CD4-positive, alpha-beta T cell treated with Interleukin-4 for 1 hour (primary cell): Measurements from ENCODE around the gene MCMBP.
A peak's percentile ranks its signal among the peaks of the same experiment; 100 is the strongest.
"Not testable (repeated sequence)": the region's sequence is repeated elsewhere in the genome, so short reads cannot be mapped to it uniquely, and the experiment has no call there.

Experiments
- DNase-seq, 2 donors: peaks; one replicate each; pipeline ENCODE4 v3.0.0-alpha.2; 2020 to 2022

Gene MCMBP, protein sequence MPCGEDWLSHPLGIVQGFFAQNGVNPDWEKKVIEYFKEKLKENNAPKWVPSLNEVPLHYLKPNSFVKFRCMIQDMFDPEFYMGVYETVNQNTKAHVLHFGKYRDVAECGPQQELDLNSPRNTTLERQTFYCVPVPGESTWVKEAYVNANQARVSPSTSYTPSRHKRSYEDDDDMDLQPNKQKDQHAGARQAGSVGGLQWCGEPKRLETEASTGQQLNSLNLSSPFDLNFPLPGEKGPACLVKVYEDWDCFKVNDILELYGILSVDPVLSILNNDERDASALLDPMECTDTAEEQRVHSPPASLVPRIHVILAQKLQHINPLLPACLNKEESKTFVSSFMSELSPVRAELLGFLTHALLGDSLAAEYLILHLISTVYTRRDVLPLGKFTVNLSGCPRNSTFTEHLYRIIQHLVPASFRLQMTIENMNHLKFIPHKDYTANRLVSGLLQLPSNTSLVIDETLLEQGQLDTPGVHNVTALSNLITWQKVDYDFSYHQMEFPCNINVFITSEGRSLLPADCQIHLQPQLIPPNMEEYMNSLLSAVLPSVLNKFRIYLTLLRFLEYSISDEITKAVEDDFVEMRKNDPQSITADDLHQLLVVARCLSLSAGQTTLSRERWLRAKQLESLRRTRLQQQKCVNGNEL

DNA sequence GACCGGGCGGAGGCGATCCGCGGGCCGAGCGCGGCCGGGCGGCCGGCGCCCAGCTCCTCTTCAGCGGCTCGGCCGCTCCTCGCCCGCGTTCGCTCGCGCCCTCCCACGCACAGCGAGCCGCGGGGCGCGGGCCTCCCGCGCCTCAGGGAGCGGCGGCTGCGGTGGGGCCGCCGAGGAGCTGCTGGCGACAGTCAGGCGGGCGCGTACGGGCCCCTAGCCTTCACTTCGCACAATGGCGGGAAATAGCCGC, at the start of gene MCMBP:
Gene MCMBP, minus strand, starts transcription at position 234 of the 250 bp plus-strand sequence. CDS start 259 bp downstream, outside the sequence.
- DNase-seq = no peak

DNA sequence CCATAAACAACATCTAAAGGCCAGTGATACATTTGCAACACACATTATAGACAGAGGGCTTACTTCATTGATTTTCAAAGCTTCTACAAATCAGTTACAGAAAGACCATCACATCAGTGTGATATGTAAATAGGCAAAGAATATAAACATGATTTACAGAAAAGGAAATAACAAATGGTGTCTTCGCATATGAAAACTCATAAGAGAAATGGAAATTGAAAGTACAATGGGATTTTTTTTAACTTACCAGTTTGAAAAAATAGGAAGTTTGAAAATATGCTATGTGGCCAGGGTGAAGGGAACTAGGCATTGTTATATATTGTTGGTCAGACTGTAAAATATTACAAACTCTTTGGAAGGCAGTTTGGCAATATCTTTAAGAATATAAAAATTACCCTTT, 47.2 kb upstream of the MCMBP start:
- no peak for DNase-seq

DNA sequence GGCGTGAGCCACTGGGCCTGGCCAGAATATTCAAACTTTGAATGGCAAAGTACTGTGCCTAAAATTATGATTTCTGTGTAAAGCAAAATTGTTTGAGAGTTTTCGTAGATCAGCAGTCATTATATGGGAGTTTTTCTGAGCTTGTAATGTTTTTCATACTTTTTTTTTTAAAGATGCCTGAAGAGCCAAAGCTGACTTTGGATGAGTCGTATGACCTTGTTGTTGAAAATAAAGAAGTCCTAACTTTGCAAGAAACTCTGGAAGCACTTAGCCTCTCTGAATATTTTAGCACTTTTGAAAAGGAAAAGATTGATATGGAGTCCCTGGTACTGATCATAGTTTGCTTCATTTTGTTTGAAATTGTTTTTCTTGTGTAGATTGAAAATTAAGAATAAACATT, 46.6 kb upstream of the MCMBP start:
- DNase-seq = no peak

DNA sequence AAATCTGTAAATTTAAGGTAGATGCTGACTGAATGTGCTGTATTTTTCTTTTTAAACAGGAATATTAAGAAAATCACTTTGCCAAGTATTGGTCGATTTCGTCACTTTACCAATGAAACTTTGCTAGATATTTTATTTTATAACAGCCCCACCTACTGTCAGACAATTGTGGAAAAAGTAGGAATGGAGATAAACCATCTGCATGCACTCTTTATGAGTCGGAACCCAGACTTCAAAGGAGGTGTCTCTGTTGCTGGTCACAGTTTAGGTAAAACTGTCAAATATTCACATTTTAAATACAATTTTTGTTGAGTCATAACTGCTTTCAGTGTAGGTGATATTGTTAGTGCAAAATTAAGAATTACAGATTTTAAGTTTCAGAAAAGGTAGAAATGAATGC, 45.1 kb upstream of the MCMBP start:
- DNase-seq = no peak

DNA sequence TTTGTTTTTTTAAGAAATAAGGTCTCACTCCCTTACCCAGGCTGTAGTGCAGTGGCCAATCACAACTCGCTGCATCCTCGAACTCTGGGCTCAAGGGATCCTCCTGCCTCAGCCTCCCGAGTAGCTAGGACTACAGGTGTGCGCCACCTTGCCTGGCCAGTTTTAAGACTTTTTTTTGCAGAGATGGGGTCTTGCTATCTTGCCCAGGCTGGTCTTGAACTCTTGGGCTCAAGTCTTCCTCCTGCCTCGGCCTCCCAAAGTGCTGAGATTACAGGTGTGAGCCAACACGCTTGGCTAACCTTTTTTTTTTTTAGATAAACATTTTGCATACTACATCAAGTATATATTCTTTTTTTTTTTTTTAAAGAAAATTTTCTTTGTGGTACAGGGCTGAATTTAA, 38.0 kb upstream of the MCMBP start:
- no peak for DNase-seq

DNA sequence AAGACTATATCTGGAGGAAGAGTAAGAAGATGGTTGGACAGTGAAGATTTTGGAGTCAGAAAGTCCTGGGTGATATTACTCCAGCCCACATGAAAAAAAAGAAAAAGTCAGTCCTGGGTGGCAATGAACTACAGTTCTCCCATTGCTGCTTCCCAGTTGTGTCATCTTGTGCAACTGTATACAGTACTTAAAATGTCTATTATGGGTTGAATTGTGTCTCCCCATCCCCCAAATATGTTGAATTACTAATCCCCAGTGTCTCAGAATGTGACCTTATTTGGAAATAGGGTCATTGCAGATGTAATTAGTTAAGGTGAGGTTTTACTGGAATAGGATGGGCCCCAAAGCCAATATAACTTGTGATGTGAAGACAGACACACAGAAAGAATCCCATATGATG, 35.5 kb upstream of the MCMBP start:
- DNase-seq = no peak

DNA sequence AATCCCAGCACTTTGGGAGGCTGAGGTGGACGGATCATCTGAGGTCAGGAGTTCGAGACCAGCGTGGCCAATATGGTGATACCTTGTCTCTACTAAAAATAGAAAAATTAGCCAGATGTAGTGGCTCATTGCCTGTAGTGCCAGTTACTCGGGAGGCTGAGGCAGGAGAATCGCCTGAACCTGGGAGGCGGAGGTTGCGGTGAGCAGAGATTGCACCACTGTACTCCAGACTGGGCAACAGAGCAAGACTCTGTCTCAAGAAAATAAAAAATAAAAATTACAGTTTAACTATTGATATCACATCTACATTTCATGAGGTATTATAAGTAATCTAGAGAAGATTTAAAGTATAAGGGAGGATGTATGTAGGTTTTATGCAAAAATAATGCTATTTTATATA, 35.1 kb upstream of the MCMBP start:
- DNase-seq = not testable (repeated sequence)

DNA sequence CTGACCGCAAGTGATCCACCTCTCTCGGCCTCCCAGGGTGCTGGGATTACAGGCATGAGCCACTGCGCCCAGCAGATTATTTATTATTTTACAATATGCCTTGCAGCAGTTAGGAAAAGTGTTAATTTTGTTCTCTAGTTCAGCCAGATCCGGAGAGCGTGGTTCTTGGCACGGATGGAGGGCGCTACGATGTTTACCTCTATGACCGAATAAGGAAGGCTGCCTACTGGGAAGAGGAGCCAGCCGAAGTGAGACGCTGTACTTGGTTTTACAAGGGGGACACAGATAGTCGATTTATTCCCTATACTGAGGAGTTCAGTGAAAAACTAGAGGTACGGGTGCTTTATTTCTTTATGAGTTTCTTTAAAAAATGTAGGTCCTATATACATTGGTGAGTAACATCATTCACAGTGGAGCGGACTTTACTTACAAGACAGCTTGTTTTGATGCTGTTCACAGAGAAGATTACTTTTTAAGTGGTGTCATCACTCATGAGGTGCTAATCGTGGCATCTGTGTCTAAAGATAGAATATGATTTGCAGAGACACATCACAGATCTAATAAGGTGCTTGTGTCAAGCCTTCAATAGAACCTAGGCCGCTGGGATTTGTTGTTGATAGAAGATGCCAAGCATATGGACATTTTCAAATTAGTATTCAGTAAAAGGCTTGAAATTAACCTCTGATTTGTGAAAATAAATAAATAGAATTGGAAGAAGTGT, 31.5 kb upstream of the MCMBP start:
- DNase-seq = no peak

DNA sequence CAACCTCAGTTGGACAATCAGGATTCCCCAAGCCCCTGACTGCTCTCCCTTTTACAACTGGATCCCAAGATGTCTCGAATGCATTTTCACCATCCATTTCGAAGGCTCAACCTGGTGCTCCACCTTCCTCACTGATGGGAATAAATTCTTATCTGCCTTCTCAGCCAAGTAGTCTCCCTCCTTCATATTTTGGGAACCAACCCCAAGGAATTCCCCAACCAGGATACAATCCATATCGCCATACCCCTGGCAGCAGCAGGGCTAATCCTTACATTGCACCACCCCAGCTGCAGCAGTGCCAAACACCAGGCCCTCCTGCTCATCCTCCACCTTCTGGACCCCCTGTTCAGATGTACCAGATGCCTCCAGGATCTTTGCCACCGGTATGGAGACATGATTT, 25.9 kb upstream of the MCMBP start:
- DNase-seq = no peak

DNA sequence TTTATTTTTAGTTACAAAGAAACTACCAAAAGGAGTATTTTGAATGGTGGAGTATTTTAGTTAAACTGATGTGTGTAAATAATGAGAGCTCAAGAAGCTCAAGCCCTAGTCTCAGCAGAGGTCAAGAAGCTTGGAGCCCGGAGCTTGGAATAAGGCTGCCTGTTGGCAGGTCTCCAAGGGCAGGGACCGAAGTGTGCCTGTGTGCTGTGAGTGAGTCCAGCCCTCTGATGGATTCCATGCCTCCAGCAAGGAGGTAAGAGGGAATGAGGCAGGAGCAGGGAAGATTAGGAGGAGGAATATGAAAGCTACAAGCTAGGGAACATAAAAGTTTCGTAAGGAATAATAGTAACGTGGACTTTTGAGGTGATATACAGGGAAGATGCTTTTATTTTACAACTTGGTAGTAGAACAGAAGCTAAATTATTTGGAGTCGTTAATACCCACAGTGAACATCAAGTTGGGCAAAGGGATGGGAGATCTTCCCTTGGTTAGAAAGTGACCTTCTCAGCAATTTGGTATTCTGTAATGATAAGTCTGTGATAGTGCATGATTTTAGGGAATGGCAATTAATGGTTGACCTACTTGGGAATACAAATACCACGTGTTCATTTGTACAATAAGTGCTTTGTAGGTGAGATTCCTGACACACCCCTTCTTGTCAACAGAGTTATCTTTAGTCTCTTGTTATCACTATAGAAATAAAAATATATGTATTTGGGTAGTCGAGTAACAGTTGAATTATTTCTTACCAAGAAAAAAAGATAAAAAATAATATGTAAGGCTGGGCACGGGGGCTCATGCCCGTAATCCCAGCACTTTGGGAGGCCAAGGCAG, 24.5 kb upstream of the MCMBP start:
- DNase-seq = no peak

DNA sequence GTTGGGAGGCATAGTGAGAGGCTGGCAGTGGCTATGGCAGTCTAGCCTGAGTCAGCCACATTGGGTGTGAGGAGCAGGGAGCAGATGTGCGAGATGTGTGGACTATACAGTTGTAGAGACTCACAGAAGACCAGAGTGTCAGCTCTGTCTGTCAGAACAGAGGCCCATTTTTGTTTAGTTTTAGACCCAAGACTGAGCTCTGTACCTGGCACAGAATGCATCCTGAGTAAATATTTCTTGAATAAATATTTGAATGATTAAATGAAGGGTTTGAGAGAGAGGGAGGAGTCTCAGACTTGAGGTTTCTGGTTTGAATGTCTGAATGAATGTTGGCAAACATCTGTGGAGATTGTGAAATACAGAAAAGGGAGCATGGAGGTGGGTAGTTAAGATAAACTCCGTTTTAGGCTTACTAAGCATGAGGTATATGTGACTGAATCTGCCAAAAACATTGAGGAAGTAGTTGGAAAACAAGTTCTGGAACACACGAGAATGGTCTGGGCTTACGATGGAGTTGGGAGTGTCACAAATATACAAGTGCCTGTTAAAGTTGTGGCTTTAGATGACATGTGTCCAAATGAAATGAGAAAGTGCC, 23.5 kb upstream of the MCMBP start:
- DNase-seq = no peak

DNA sequence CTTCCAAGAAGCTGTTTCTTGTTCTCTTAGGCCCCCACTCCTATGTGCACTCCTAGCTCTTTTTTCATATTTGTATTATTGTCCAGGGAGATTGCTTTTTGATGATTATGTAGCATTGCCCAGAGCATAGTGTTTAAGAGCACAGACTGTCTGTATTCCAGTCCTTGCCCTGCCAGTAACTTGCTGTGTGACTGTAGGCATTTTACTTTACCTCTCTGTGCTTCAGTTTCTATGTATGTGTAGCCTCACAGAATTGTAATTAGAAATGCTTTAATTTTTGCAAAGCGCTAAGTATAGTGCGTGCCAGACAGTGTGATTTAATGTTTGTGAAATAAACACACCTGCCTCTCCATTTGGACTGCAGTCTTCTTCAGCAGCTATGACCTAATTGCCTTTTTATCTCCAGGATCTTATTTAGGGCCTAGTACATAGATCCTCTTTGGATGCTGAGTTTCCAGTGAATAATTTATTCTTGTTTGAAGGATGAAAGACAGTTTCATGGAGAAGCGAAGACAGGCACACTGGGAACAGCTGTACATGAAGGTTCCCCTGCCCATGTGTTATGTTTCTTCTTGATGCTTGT, 21.3 kb upstream of the MCMBP start:
- no peak for DNase-seq

DNA sequence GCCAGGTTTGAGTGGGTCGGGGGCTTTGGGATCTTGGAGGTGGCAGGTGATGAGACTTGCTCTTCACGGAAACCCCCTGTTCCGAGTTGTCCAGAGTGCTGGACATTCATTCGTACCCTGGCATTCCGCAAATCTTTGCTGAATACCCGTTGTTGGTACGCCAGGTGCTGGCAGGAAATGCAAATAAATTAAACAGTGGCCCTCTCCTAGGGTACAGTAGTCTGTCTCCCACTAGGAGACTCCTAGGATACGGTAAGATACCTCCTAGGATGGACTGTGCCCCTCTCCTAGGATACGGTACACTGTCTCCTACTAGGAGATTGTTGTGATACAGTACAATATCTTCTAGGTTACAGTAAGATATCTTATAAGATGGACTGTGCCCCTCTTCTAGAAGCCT, 20.4 kb upstream of the MCMBP start:
- no peak for DNase-seq

DNA sequence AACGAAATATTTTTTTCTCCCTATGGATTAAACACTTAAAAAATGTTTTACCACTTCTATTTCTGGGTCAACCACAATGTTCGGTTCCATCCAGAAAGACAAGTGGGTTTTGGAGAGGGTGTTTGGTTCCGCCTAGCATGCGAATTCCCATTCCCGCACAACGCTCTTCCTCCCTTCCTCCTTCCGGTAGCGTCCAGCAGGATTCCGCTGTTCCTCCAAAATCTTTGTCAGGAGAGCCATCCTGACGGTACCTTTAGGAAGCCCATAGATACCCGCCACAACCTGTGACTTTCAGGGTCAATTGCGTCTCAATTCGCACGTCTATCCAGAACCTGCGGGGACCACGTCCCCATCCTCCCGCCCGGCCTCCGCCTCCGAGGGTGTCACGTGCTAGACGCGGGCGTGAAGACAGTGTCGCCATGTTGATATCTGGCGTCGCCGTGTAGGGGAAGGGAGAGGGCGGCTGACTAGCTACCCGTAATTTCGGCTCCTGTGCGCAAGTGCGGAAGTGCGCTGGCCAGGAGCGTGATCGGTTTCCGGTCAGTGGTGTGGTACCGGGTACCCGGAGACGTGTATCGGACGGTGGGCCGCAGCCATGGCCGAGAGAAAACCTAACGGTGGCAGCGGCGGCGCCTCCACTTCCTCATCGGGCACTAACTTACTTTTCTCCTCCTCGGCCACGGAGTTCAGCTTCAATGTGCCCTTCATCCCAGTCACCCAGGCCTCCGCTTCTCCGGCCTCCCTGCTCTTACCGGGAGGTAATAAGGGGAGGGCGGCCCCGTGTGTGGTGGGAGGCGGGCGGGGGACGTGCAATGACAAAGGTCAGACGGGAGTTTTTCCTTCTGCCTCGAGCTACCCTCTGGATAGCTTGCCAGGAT, 19.8 kb upstream of the MCMBP start, which contains the start of gene SEC23IP:
Gene SEC23IP, plus strand, starts transcription at position 543 of the 878 bp plus-strand sequence. Its CDS starts 53 bp downstream, at position 596.
- peak; percentile 92 to 93 for DNase-seq

DNA sequence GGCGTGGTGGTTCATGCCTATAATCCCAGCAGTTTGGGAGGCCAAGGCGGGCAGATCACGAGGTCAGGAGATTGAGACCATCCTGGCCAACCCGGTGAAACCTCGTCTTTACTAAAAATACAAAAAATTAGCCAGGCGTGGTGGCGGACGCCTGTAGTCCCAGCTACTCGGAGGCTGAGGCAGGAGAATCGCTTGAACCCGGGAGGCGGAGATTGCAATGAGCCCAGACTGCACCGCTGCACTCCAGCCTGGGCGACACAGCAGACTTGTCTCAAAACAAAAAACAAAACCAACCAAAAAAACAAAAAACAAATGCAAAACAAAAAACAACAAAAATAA, 19.2 kb upstream of the MCMBP start:
- not testable (repeated sequence) for DNase-seq

DNA sequence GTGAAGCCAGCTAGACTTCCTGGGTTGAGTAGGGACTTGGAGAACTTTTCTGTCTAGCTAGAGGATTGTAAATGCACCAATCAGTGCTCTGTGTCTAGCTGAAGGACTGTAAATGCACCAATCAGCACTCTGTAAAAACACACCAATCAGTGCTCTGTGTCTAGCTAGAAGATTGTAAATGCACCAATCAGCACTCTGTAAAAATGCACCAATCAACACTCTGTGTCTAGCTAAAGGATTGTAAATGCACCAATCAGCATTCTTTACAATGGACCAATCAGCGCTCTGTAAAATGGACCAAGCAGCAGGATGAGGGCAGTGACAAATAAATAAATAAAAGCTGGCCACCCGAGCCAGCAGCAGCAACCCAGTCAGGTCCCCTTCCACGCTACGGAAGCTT, 17.7 kb upstream of the MCMBP start:
- not testable (repeated sequence) for DNase-seq

DNA sequence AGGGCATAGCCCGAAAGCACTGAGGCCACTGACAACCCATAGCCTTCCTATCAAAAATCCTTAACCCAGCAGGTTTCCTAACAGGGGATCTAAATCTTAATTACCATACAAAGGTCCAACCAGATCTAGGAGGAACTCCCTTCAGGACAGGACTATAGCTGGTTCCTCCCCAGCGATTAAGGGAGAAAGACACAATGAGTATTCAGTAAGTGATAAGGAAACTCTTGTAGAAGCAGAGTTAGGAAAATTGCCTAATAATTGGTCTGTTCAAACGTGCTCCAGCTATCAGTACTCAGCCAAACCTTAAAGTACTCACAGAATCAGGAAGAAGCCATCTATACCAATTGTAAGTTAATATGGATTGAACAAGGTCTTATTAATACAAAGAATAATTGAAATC, 16.6 kb upstream of the MCMBP start:
- DNase-seq = not testable (repeated sequence)

DNA sequence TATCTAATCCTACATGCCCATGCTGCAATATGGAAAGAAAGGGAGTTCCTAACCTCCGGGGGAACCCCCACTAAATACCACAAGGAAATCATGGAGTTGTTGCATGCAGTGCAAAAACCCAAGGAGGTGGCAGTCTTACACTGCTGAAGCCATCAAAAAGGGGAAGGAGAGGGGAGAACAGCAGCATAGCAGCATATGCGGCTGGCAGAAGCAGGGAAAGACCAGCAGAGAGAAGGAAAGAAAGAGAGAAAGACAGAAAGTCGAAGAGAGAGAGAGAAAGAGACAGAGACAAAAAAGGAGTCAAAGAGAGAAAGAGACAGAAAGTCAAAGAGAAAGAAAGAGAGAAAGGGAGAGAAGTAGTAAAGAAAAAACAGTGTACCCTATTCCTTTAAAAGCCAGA, 16.1 kb upstream of the MCMBP start:
- DNase-seq = not testable (repeated sequence)

DNA sequence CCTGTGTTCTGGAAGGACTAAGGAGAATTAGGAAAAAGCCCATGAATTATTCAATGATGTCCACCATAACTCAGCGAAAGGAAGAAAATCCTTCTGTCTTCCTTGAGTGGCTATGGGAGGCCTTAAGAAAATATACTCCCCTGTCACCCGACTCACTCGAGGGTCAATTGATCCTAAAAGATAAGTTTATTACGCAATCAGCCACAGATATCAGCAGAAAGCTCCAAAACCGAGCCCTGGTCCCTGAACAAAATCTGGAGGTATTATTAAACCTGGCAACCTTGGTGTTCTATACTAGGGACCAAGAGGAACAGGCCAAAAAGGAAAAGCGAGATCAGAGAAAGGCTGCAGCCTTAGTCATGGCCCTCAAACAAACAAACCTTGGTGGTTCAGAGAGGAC, 13.4 kb upstream of the MCMBP start:
- DNase-seq = not testable (repeated sequence)

DNA sequence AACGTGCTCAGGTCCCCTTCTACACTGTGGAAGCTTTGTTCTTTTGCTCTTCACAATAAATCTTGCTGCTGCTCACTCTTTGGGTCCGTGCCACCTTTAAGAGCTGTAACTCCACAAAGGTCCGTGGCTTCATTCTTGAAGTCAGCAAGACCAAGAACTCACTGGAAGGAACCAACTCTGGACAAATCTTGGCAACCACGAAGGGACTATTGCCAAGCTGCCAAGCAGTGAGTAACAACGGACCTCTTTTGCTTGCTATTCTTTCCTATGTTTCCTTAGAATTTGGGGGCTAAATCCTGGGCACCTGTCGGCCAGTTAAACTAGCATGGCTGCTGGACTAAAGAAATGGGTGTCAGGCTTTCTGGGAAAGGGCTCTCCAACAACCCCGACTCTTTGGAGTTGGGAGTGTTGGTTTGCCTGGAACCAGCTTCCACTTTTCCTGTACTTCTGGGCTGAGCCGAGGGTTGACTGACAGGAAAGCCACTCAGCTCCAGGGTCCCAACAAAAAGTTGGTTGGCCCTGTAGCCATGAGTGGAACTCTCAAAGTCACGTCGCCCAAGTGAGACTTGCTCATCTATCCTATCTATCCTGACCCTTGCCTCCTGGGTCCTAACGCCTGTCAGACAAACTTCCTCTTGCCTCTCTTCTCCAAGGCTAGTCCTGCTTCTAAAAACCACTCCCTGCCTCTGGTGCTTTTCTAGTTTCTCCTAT, 11.4 kb upstream of the MCMBP start:
- DNase-seq = not testable (repeated sequence)

DNA sequence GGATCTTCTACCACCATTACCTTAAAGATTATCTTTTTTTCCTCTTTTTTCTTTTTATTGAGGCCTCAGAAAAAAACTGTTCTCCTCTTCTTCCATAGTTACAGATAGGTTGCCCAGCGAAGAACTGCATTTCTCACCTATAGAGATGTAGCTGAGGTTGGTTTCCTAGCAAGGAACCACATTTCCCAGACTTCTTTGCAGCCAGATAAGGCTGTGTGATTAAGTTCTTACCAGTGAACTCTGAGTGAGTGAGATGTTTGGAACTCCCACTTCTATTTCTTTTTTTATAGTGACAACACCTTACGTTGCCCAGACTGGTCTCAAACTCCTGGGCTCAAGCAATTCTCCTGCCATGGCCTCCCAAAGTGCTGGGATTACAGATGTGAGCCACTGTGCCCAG, 5.9 kb upstream of the MCMBP start:
- no peak for DNase-seq
